GM12878 (cell line): Measurements from ENCODE around the gene IL27RA.

Source experiments
- BHLHE40 ChIP-seq, 2 experiments: fragments of 450-650 bp in 1 of 2; IDR thresholded peaks; 2 replicates each; pipeline ENCODE4 v1.6.1; 2011 to 2017; ENCODE audit warnings: low read depth in 2 of 2, borderline replicate concordance in 1 of 2, improper control_type of control experiment in 1 of 2, low read length in 1 of 2, mild to moderate bottlenecking in 1 of 2
- CBX5 ChIP-seq: sonication (generic); IDR thresholded peaks from 2 replicates; pipeline ENCODE4 v1.6.1; 2016; ENCODE audit warnings: low read depth, moderate library complexity, mild to moderate bottlenecking, inconsistent platforms
- CTCF ChIP-seq, 3 experiments: IDR thresholded peaks in 2 of 3; conservative IDR thresholded peaks in 1 of 3; 2 replicates each; pipeline ENCODE4 v1.5.1; 2011; ENCODE audit warnings: low read depth in 3 of 3, low read length in 3 of 3, mild to moderate bottlenecking in 3 of 3, control low read depth in 2 of 3, moderate library complexity in 2 of 3, inconsistent platforms in 1 of 3, mixed read lengths in 1 of 3; ENCODE audit not compliant: control insufficient read depth in 2 of 3, insufficient read depth in 1 of 3; ENCODE audit errors: extremely low read depth in 1 of 3
- E2F8 ChIP-seq: fragments of 450-650 bp; IDR thresholded peaks from 2 replicates; pipeline ENCODE4 v1.6.1; 2018; ENCODE audit warnings: mild to moderate bottlenecking, low read depth, moderate library complexity; ENCODE audit not compliant: partially characterized antibody
- FOXM1 ChIP-seq: IDR thresholded peaks from 2 replicates; pipeline ENCODE4 v1.6.1; 2012; ENCODE audit warnings: low read depth, mild to moderate bottlenecking, inconsistent platforms, low read length, moderate library complexity
- NFXL1 ChIP-seq: fragments of 450-650 bp; IDR thresholded peaks from 2 replicates; pipeline ENCODE4 v1.6.1; 2017; ENCODE audit warnings: antibody characterized with exemption, mild to moderate bottlenecking, borderline replicate concordance
- POLR2A ChIP-seq: IDR thresholded peaks from 2 replicates; pipeline ENCODE4 v1.6.1; 2011; ENCODE audit warnings: low read depth, mild to moderate bottlenecking, low read length
- POLR2AphosphoS5 ChIP-seq: IDR thresholded peaks from 2 replicates; pipeline ENCODE4 v1.6.1; 2011; ENCODE audit warnings: mild to moderate bottlenecking, low read length, inconsistent platforms
- RAD21 ChIP-seq: IDR thresholded peaks from 2 replicates; pipeline ENCODE4 v1.6.1; 2011; ENCODE audit warnings: mild to moderate bottlenecking, low read depth, low read length, moderate library complexity; ENCODE audit not compliant: insufficient read depth
- REST ChIP-seq: IDR thresholded peaks from 2 replicates; pipeline ENCODE4 v1.6.1; 2012; ENCODE audit warnings: mild to moderate bottlenecking, low read depth, low read length
- SIN3A ChIP-seq: IDR thresholded peaks from 2 replicates; pipeline ENCODE4 v1.6.1; 2012; ENCODE audit warnings: low read depth, low read length, improper control_type of control experiment
- ZBTB11 ChIP-seq: fragments of 450-650 bp; formaldehyde crosslinking; IDR thresholded peaks from 2 replicates; pipeline ENCODE4 v1.5.0; 2022; ENCODE audit warnings: mild to moderate bottlenecking, missing genetic modification characterization
- ZNF592 ChIP-seq: fragments of 450-650 bp; IDR thresholded peaks from 2 replicates; pipeline ENCODE4 v1.6.1; 2017; ENCODE audit warnings: mild to moderate bottlenecking, moderate library complexity

- TF ChIP-seq CTCF (IDR thresholded peaks at IDR 0.05 in 2 of 3, conservative IDR thresholded peaks at IDR 0.05 in 1 of 3; ENCODE audit: control insufficient read depth in 2 of 3, extremely low read depth in 1 of 3, insufficient read depth in 1 of 3, low read depth in 3 of 3, low read length in 3 of 3), result peak; percentile 63 to 87 (median 75)
- TF ChIP-seq BHLHE40 (IDR thresholded peaks at IDR 0.05; ENCODE audit: borderline replicate concordance in 1 of 2, low read depth in 2 of 2, low read length in 1 of 2), result no peak
- no peak for TF ChIP-seq FOXM1
- no peak for TF ChIP-seq ZBTB11 (CRISPR knock-in tag)
- no peak for TF ChIP-seq ZNF592
- no peak for TF ChIP-seq SIN3A
- TF ChIP-seq POLR2AphosphoS5, result no peak
- TF ChIP-seq POLR2A, result no peak
- TF ChIP-seq NFXL1, result no peak
- peak; percentile 36; the same call in 1 of the 2 replicates for TF ChIP-seq RAD21
- TF ChIP-seq REST, result no peak
- no peak for TF ChIP-seq E2F8
- TF ChIP-seq CBX5, result no peak
Observed at GRCh38 chr19:14059093-14059480, 27.5 kb downstream of the IL27RA start.
